Measurements from ENCODE around the gene ENTPD6.

ENTPD6 gene

GRCh38 chr20:25221592-25222460 lies 26.3 kb downstream of the ENTPD6 start:
- peak overlapping the region; percentile 74 for H3K27ac ChIP-seq
- TF ChIP-seq, protein P1, sequence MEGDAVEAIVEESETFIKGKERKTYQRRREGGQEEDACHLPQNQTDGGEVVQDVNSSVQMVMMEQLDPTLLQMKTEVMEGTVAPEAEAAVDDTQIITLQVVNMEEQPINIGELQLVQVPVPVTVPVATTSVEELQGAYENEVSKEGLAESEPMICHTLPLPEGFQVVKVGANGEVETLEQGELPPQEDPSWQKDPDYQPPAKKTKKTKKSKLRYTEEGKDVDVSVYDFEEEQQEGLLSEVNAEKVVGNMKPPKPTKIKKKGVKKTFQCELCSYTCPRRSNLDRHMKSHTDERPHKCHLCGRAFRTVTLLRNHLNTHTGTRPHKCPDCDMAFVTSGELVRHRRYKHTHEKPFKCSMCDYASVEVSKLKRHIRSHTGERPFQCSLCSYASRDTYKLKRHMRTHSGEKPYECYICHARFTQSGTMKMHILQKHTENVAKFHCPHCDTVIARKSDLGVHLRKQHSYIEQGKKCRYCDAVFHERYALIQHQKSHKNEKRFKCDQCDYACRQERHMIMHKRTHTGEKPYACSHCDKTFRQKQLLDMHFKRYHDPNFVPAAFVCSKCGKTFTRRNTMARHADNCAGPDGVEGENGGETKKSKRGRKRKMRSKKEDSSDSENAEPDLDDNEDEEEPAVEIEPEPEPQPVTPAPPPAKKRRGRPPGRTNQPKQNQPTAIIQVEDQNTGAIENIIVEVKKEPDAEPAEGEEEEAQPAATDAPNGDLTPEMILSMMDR (conservative IDR thresholded peaks at IDR 0.05), result no peak

- peak overlapping the region; percentile 74; the same call in 1 of the 2 replicates for H3K27ac ChIP-seq
- TF ChIP-seq, protein P1 (conservative IDR thresholded peaks at IDR 0.05), result no peak
Observed at GRCh38 chr20:25222461-25223178, 27.1 kb downstream of the ENTPD6 start.

DNA sequence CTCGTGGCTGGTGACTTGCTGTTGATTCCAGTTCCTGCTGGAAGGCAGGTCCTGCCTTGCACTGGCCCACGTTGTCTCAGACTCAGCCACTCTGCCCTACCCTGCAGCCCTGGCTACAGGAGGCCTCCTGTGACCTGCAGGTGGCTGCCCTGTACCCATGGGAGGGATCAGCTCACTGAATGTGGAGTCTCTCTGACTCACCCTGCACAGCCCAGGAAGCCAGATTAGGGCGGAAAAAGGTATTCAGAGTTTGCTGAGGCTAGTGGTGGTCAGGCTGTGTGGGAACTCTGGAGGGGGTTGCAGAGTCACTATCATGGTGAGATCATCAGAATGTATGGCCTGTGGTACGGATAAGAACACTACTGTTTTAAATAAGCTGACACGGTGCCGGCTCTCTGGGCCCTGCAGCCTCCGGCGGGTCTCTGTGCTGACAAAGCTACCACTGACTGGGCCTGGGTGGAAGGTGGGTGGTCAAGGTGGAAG lies 27.7 kb downstream of the ENTPD6 start:
- H3K27ac ChIP-seq, result no peak overlapping the region; the same call in 1 of the 2 replicates
- TF ChIP-seq, protein P1 (conservative IDR thresholded peaks at IDR 0.05), result no peak

- H3K27ac ChIP-seq, result peak overlapping the region; percentile 88; the same call in 1 of the 2 replicates
- TF ChIP-seq, protein P1 (conservative IDR thresholded peaks at IDR 0.05), result no peak
Observed at GRCh38 chr20:25223765-25224720, 28.5 kb downstream of the ENTPD6 start.

GRCh38 chr20:25224941-25225340 lies 29.4 kb downstream of the ENTPD6 start:
- peak overlapping the region; percentile 88; the same call in 1 of the 2 replicates for H3K27ac ChIP-seq
- TF ChIP-seq, protein P1 (conservative IDR thresholded peaks at IDR 0.05), result no peak

DNA sequence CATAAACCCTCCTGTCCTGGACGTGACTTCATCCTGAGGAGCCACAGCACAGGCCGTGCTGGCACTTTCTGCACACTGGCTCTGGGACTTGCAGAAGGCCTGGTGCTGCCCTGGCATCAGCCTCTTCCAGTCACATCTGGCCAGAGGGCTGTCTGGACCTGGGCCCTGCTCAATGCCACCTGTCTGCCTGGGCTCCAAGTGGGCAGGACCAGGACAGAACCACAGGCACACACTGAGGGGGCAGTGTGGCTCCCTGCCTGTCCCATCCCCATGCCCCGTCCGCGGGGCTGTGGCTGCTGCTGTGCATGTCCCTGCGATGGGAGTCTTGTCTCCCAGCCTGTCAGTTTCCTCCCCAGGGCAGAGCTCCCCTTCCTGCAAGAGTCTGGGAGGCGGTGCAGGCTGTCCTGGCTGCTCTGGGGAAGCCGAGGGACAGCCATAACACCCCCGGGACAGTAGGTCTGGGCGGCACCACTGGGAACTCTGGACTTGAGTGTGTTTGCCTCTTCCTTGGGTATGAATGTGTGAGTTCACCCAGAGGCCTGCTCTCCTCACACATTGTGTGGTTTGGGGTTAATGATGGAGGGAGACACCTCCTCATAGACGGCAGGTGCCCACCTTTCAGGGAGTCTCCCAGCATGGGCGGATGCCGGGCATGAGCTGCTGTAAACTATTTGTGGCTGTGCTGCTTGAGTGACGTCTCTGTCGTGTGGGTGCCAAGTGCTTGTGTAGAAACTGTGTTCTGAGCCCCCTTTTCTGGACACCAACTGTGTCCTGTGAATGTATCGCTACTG lies 30.3 kb downstream of the ENTPD6 start:
- peak overlapping the region; percentile 88 for H3K27ac ChIP-seq
- TF ChIP-seq, protein P1 (conservative IDR thresholded peaks at IDR 0.05), result no peak
